Measurements from ENCODE around the gene PLCL2. TPM values are rescaled to one million over a fixed set of nuclear protein-coding genes. Genes with fewer than 3 reads are reported as not detected.

Gene PLCL2
- total and polyA plus RNA-seq, 2 donors (not counting 1 experiment from before 2014, with no cell fraction given), result 21.7 to 55.2 TPM

DNA sequence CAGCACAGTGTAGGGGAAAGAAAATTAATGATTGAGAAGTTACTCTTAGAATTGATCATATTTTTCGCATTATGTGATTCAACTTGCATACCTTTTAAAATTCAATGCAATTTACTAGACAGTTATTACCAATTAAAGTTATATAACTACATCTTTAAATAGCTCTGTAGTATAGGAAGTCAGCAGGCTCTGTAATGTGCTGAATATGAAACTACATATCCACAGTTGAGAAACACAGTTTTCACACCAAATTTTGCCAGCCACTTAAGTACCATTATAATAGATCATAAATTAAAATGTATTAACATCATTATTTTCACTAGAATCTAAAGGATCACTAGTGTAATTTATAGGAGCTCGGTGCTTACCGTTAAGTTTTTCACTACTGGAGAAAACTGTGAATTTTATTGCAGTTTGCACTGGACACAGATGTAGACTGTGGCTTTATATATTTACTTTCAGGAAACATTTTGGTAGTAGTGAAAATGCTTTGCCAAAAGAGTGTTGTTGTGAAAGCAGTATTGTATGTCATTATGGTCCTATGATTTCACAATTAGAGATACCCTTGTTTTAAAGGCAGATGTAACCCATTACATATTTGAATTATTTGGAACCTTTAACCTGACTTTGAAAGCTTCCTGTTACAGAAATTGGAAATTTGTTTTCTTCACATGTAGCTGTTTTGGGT lies 113.6 kb downstream of the PLCL2 start:
- Mint-ChIP-seq H3K27me3 (no peaks in the 10 kb centered on the region), H3K9me3 (ENCODE audit: insufficient read depth) (peaks cover 13% of the 10 kb centered on the region), H3K27ac (no peak overlapping the region), H3K4me1 (peaks cover 70% of the 10 kb centered on the region), H3K4me3 (no peak overlapping the region)
- no peak for DNase-seq
- Histone ChIP-seq H3K27ac (ENCODE audit: low read length in 2 of 2) (no peak overlapping the region), H3K4me1 (ENCODE audit: control insufficient read depth in 2 of 2, insufficient read depth in 2 of 2, low read length in 2 of 2) (peaks cover 13 to 17% of the 10 kb centered on the region in 2 donors), H2AFZ (ENCODE audit: insufficient read depth, low read depth, low read length, poor library complexity, severe bottlenecking) (no peak overlapping the region), H3K36me3 (replicated peaks in 1 of 2; ENCODE audit: control extremely low read depth in 1 of 2, control insufficient read depth in 1 of 2, extremely low read depth in 1 of 2, insufficient read depth in 2 of 2, low read length in 1 of 2) (no peaks in the 10 kb centered on the region), H3K4me2 (replicated peaks; ENCODE audit: low read depth, low read length, poor library complexity, severe bottlenecking) (no peak overlapping the region), H3K9me3 (ENCODE audit: control extremely low read depth in 1 of 3, control insufficient read depth in 2 of 3, insufficient read depth in 1 of 3, low read length in 2 of 3) (peaks cover 0 to 8% (median 2%) of the 10 kb centered on the region in 3 donors), H3K4me3 (ENCODE audit: control extremely low read depth in 1 of 5, extremely low read depth in 1 of 5, insufficient read depth in 1 of 5, low read depth in 2 of 5, low read length in 4 of 5) (no peak overlapping the region), H3K79me2 (ENCODE audit: control insufficient read depth, insufficient read depth, low read length) (peaks cover 86% of the 10 kb centered on the region), H4K20me1 (ENCODE audit: control insufficient read depth, insufficient read depth, low read length, poor library complexity, severe bottlenecking) (peaks cover 58% of the 10 kb centered on the region), H3K9ac (ENCODE audit: low read length) (no peak overlapping the region), H3K27me3 (replicated peaks in 1 of 4; ENCODE audit: control extremely low read depth in 1 of 4, control insufficient read depth in 3 of 4, insufficient read depth in 4 of 4, low read length in 3 of 4) (no peaks in the 10 kb centered on the region)
- ATAC-seq (ENCODE audit: low read depth), result no peak
- TF ChIP-seq, protein P1, sequence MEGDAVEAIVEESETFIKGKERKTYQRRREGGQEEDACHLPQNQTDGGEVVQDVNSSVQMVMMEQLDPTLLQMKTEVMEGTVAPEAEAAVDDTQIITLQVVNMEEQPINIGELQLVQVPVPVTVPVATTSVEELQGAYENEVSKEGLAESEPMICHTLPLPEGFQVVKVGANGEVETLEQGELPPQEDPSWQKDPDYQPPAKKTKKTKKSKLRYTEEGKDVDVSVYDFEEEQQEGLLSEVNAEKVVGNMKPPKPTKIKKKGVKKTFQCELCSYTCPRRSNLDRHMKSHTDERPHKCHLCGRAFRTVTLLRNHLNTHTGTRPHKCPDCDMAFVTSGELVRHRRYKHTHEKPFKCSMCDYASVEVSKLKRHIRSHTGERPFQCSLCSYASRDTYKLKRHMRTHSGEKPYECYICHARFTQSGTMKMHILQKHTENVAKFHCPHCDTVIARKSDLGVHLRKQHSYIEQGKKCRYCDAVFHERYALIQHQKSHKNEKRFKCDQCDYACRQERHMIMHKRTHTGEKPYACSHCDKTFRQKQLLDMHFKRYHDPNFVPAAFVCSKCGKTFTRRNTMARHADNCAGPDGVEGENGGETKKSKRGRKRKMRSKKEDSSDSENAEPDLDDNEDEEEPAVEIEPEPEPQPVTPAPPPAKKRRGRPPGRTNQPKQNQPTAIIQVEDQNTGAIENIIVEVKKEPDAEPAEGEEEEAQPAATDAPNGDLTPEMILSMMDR (IDR thresholded peaks at IDR 0.05), result no peak
- TF ChIP-seq EZH2 (IDR thresholded peaks at IDR 0.05; ENCODE audit: borderline replicate concordance, insufficient read depth, low read depth, low read length, poor library complexity, severe bottlenecking), result no peak
- ChIA-PET CTCF (interaction anchor here (0.5 kb wide), 1 partner anchor 271 kb away, joined by 5 read pairs; no protein-coding TSS in a partner anchor), POLR2A (no interaction called here)
- no CpG with 5 or more reads among the region's 3 CpGs for WGBS (ENCODE audit: insufficient coverage)
- intact Hi-C loops (cut with micrococcal nuclease), result loop anchor here (5.0 kb wide), 1 partner anchor 1011 kb away; no protein-coding TSS in a partner anchor

DNA sequence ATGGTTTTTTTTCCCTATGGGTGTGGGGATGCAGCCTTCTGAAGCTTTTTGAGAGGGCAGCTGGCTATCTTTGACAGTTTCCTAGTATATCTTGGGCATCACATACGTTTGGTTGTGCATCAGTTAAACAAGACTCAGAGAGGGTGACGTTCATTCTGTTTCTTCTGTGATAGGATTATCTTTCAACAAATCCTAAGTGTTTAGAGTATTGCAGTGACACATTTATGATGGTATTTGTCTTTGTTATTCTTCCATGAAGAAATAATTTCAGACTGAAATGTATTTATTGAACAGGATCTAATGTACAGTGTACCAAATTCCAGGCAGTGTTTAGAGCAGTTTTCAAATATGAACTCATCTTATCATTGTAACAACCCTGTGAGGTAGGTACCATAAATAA lies 114.4 kb downstream of the PLCL2 start:
- intact Hi-C loops (cut with micrococcal nuclease), result loop anchor here (5.0 kb wide), 1 partner anchor 1012 kb away; no protein-coding TSS in a partner anchor
- H3K4me3 ChIP-seq (ENCODE audit: control extremely low read depth in 1 of 5, extremely low read depth in 1 of 5, insufficient read depth in 1 of 5, low read depth in 2 of 5, low read length in 4 of 5), result no peak overlapping the region

More for the DNA sequence above, 114.4 kb downstream of the PLCL2 start:
- no peaks in the 10 kb centered on the region for H3K27me3 Mint-ChIP-seq
- H3K27me3 ChIP-seq (replicated peaks in 1 of 4; ENCODE audit: control extremely low read depth in 1 of 4, control insufficient read depth in 3 of 4, insufficient read depth in 4 of 4, low read length in 3 of 4), result no peaks in the 10 kb centered on the region
- H3K9me3 ChIP-seq (ENCODE audit: control extremely low read depth in 1 of 3, control insufficient read depth in 2 of 3, insufficient read depth in 1 of 3, low read length in 2 of 3), result peaks cover 0 to 8% (median 2%) of the 10 kb centered on the region in 3 donors
- H3K27ac ChIP-seq (ENCODE audit: low read length in 2 of 2), result no peak overlapping the region
- peaks cover 59% of the 10 kb centered on the region for H4K20me1 ChIP-seq (ENCODE audit: control insufficient read depth, insufficient read depth, low read length, poor library complexity, severe bottlenecking)
- DNase-seq (no peak), ATAC-seq (ENCODE audit: low read depth) (no peak)
- H3K36me3 ChIP-seq (replicated peaks in 1 of 2; ENCODE audit: control extremely low read depth in 1 of 2, control insufficient read depth in 1 of 2, extremely low read depth in 1 of 2, insufficient read depth in 2 of 2, low read length in 1 of 2), result no peaks in the 10 kb centered on the region
- WGBS (ENCODE audit: insufficient coverage), result no CpG with 5 or more reads among the region's 2 CpGs
- peaks cover 89% of the 10 kb centered on the region for H3K79me2 ChIP-seq (ENCODE audit: control insufficient read depth, insufficient read depth, low read length)
- no peak overlapping the region for H3K4me2 ChIP-seq (replicated peaks; ENCODE audit: low read depth, low read length, poor library complexity, severe bottlenecking)
- TF ChIP-seq, protein P1 (IDR thresholded peaks at IDR 0.05), result no peak
- no peak for TF ChIP-seq EZH2 (IDR thresholded peaks at IDR 0.05; ENCODE audit: borderline replicate concordance, insufficient read depth, low read depth, low read length, poor library complexity, severe bottlenecking)
- ChIA-PET POLR2A (no interaction called here), CTCF (no interaction called here)
- no peak overlapping the region for H2AFZ ChIP-seq (ENCODE audit: insufficient read depth, low read depth, low read length, poor library complexity, severe bottlenecking)
- no peak overlapping the region for H3K9ac ChIP-seq (ENCODE audit: low read length)
- peaks cover 13% of the 10 kb centered on the region for H3K9me3 Mint-ChIP-seq (ENCODE audit: insufficient read depth)
- H3K4me3 Mint-ChIP-seq, result no peak overlapping the region
- H3K4me1 Mint-ChIP-seq, result peaks cover 72% of the 10 kb centered on the region
- no peak overlapping the region for H3K27ac Mint-ChIP-seq
- H3K4me1 ChIP-seq (ENCODE audit: control insufficient read depth in 2 of 2, insufficient read depth in 2 of 2, low read length in 2 of 2), result peaks cover 17 to 20% of the 10 kb centered on the region in 2 donors

All from B cell (primary cell).